Thyroid gland (tissue), 4 donors: ENCODE measurements around the gene ACOX1.

ENCODE experiments used
- POLR2A ChIP-seq, 2 donors: fragments of 450-650 bp; IDR thresholded peaks; one replicate each; pipeline ENCODE4 v1.6.1; 2017; ENCODE audit warnings: antibody characterized with exemption in 2 of 2, mild to moderate bottlenecking in 2 of 2, moderate library complexity in 1 of 2
- TF ChIP-seq, protein P1 (sequence below), 6 experiments: fragments of 200-600 bp in 3 of 6; fragments of 450-650 bp in 3 of 6; sonication (generic) in 3 of 6; IDR thresholded peaks; one replicate each; pipeline ENCODE4 v1.5.1; 2016 to 2019; ENCODE audit warnings: antibody characterized with exemption in 6 of 6, mild to moderate bottlenecking in 2 of 6, inconsistent platforms in 1 of 6, moderate library complexity in 1 of 6

DNA sequence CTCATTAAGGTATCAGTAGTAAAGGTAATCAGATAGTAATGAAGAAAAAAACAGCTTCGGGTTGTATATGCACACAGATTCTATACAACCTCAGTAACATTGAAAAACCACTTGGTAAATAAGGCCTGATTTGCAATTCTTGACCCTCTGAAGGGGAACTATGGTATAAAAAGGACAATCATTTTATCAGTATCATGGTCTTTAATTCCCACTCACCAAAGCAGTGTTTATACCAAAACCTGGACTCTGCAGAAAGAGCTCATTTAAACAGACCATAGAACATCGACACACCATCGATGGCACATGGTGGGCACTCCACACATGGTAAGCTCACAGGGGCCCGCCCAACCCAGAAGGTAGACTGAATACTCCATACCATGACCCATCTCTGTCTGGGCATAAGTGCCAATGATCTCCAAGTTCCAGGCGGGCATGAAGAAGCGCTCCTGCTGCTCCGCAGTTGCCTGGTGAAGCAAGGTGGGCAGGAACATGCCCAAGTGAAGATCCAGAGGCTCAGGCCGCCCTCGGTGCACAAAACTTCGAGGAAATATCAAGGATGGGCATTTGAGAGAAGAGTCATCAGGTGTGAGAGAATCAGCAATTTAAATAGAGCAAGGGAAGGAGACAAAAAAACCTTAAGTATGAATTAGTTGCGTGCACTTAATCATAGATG is 19.0 kb downstream of the ACOX1 start:
- TF ChIP-seq, protein P1, sequence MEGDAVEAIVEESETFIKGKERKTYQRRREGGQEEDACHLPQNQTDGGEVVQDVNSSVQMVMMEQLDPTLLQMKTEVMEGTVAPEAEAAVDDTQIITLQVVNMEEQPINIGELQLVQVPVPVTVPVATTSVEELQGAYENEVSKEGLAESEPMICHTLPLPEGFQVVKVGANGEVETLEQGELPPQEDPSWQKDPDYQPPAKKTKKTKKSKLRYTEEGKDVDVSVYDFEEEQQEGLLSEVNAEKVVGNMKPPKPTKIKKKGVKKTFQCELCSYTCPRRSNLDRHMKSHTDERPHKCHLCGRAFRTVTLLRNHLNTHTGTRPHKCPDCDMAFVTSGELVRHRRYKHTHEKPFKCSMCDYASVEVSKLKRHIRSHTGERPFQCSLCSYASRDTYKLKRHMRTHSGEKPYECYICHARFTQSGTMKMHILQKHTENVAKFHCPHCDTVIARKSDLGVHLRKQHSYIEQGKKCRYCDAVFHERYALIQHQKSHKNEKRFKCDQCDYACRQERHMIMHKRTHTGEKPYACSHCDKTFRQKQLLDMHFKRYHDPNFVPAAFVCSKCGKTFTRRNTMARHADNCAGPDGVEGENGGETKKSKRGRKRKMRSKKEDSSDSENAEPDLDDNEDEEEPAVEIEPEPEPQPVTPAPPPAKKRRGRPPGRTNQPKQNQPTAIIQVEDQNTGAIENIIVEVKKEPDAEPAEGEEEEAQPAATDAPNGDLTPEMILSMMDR (IDR thresholded peaks at IDR 0.05): no peak
- no peak for TF ChIP-seq POLR2A (IDR thresholded peaks at IDR 0.05)
